HG03558 (cell line): ENCODE results near the gene PLEKHG4B.

Source experiments
- ATAC-seq: cut with Tn5 transposase; IDR thresholded peaks from one replicate; pipeline ENCODE4 v1.9.1; 2021; ENCODE audit warnings: moderate number of reproducible peaks; ENCODE audit not compliant: unreplicated experiment; ENCODE audit errors: extremely low read depth

Gene PLEKHG4B

DNA sequence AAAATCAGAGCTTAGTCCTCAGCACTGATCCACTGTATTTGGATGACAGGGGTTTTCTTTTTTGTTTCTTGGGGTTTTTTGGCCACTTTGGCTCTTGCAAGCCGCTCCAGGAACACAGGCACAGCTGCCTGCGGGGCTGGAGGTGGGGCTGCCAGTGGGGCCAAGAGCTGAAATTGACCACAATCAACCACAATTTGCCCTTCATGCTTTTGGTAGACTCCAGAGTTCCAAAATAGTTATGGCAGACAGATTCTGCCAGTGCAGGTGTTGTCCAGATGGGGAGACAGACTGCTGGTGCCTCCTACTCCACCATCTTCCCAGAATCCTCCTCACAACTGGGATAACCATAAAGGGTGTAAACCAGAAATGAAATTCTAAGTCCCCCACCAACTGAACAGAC lies 36.5 kb downstream of the PLEKHG4B start:
- no peak for ATAC-seq

DNA sequence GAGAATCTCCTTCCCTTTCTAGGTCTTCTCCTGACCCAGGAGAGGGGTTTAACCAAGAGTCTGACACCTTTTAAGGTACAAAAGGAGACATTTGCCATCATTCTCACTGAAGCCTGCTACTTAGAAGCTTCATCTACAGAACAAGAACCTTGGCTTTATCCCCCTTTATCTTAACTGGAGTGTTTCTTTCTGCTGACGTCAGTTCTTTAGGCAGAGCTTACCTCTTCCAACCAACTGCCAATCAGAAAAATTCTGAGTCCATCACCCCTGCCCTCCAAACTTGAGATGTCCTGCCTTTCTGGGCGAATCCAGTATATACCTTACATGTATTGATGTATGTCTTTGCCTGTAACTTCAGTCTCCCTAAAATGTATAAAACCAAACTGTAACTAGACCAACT lies 37.2 kb downstream of the PLEKHG4B start:
- no peak for ATAC-seq

DNA sequence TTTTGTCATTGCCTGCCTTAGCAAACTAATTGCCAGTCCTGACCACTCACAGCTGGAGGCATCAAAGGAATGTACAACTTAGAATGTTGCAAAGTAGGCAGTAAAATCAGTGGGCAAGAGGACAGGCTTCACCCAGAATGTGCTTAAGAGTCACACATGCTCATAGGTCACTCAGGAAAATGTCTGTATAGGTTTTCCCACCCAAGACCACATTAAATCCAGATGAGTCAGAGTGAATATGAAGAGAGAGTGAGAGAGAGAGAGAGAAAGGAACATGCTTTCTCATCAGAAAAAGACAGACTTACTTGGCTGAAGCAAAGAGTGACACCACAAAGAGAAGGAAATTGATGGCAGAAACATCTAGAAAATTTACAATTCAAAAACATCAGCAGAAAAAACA lies 37.9 kb downstream of the PLEKHG4B start:
- no peak for ATAC-seq

DNA sequence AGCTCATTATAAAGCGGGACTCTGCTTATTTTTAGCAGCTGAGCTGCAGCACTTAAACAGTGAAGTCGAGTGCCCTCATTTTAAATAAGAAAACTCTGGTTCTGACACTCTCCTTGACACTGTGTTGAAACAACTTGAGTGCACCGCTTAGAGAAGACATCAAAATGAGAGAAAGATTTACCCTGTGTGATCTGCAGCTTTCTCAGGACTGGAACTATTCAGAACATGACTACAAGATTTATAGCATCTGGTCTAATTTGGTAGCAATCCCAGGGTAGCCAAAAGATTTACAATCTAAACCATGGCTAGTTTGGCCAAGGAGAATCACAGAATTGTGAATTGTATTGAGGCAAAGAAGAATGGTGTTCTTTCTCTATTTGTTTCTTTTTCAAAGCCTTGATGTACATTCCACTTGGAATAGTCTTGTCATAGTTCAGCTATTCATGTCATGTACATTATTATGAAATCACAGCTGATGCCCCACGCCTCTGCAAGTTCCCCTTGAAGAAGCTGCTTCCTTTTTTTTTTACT lies 38.7 kb downstream of the PLEKHG4B start:
- ATAC-seq = no peak

DNA sequence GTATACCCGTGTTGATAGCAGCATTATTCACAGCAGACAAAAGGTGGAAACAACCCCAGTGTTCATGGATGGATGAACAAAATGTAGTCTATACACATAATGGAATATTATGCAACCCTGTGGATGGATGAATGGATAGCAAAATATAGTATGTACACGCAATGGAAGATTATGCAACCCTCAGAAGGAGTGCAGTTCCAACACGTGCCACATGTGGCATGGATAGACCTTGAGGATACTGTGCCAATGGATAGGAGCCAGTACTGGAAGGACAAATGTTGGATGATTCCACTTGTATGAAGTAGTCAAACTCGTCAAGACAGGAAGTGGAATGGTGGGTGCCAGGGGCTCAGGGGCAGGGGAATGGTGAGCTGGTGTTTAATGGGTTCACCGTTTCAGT lies 44.9 kb downstream of the PLEKHG4B start:
- ATAC-seq = no peak

DNA sequence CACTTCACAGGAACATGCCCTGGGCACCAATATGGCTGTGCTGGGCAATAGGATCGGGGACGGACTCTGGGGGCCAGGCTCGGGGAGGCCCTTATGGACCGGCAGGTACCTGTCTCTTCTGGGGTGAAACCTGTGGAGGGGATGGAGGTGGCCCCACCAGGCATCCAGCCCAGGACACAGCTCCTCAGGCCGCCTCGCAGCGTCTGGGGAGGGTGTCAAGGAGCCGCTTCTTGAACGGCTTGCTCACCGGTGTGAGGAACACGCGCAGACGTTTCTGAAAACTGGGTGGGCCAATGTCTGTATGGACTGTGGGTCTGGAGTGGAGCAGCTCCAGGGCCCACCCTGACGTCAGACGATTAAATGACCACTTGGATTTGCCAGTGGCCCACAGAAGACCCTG lies 45.8 kb downstream of the PLEKHG4B start:
- ATAC-seq = no peak

DNA sequence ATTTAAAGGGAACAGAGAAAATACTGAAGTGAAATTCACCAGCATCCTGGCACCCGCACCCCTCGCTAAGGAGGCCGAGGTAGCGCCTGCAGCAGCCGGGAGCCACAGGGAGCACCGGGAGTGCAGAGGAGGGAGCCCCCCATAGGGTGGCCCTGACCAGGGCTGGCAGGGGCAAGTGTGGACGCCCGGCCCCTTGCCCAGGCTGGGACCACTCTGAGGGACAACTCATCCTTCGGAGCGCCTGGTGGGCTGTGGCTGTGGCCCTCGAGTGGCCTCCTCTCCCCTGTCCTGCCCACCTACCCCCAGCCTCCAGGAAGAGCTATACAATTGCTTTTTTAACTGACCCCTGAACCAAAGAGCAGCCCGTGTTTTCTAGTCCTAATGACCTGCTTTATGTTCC lies 47.0 kb downstream of the PLEKHG4B start:
- ATAC-seq = no peak

DNA sequence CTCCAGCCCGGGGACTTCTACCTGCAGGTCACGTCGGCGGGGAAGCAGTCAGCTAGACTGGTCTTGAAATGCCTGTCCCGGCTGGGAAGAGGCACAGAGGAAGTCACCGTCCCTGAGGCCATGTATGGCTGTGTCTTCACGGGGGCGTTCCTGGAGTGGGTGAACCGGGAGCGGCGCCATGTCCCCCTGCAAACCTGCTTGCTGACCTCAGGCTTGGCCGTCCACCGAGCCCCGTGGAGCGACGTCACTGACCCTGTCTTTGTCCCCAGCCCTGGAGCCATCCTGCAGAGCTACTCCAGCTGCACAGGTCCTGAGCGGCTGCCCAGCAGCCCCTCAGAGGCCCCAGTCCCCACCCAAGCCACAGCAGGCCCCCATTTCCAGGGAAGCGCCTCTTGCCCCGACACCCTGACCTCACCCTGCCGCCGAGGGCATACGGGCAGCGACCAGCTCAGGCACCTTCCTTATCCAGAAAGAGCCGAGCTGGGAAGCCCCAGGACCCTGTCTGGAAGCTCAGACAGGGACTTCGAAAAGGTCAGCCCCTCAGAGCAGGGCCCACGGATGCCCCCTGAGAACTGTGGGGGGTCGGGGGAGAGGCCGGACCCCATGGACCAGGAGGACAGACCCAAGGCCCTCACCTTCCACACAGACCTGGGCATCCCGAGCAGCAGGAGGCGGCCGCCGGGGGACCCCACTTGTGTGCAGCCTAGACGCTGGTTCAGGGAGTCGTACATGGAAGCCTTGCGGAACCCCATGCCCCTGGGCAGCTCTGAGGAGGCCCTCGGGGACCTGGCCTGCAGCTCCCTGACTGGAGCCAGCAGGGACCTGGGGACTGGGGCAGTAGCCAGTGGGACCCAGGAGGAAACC lies 47.8 kb downstream of the PLEKHG4B start:
- ATAC-seq = no peak

DNA sequence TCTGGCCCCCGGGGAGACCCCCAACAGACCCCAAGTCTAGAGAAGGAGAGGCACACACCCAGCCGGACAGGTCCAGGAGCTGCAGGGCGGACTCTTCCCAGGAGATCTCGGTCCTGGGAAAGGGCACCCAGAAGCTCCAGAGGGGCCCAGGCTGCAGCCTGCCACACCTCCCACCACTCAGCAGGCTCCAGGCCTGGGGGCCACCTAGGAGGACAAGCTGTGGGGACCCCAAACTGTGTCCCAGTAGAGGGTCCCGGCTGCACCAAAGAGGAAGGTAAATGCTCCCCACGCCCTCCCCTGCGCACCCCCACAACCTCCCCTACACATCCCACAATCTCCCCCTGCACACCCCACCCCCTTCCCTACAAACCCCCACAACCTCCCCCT lies 48.5 kb downstream of the PLEKHG4B start:
- ATAC-seq = no peak

DNA sequence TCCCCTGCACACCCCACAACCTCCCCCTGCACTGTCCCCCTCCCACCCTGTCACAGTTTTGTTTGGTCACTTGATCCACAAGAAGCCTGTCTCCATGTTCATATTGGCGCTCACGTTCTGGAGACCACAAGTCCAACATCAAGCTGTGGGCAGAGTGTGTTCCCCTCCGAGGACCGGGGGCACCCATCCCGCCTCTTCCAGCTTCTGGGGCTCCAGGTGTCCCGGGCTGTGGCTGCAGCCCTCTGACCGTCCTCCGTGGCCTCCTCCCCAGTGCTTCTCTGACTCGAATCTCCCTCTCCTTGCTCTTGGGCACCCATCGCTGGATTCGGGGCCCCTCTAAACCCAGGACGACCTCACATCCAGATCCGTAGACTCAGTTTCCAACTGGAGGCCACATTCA lies 49.2 kb downstream of the PLEKHG4B start:
- ATAC-seq = no peak

DNA sequence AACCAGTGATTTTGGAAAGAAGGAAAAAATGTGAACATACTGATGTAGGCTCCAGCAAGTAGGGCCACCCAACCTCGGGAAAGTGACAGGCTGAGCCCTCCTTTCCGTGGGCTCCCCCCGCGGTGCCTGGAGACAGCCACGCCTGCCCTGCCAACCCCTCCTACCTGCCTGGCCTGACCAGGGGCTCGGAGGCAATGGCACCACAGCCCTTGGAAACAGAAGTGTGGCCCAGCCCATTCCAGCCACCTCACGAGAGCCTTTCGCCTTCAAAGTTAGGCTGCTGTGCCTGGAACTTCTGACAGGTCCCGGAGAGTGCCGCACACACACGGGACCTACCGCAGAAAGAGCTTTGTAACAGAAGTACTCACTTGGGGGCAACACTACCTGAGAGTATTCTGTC lies 49.8 kb downstream of the PLEKHG4B start:
- ATAC-seq = no peak

DNA sequence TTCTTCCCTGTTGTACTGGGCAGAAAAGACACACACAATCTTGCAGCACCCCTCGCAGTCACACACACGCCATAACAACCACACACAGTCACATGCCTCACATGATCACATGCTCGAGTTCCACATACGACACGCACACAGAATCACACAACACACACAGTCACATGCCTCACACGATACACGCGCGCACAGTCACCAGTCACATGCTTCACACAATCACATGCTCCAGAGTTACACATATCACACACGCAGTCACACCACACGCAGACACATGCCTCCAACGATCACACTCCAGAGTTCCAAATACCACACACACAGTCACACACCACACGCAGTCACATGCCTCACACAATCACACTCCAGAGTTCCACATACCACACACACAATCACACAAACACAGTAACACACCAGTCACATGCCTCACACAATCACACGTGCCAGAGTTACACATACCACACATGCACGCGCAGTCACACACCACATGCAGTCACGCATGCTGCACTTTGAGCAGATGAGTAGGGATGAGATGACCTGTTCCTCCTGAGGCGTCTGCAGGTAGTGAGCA lies 50.4 kb downstream of the PLEKHG4B start:
- ATAC-seq = no peak

DNA sequence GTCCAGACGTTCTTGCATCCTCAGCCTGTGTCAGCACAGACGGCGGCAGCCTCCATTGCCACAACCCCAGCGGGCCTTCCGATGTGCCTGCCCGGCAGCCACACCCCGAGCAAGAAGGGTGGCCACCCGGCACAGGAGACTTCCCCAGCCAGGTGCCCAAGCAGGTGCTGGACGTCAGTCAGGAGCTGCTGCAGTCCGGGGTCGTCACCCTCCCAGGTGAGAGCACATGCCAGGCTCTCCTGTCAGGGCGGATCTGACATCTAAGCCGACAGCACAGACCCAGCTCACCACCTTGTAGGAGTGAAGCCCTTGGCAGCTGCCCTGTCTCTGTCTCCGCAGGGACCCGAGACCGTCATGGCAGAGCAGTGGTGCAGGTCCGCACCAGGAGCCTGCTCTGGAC lies 51.1 kb downstream of the PLEKHG4B start:
- ATAC-seq = no peak

DNA sequence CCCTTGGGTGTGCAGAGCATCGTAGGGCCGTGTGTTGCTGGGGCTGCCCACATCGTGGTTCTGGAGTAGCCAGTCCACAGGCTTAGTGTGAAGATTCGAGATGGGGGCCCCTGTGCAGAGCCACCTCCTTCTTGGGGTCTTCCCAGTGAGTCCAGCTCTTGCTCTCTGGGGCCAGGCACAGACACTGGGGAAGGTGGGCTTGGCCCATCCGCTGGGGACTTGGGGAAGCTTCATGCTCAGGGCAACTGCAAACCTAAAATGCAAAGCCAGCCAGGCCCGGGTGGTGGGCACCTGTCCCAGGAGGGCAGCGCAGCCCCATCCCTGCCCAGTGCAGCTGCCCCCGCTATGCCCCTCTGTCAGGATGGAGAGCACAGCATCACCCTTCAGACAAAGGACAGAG lies 53.0 kb downstream of the PLEKHG4B start:
- no peak for ATAC-seq

DNA sequence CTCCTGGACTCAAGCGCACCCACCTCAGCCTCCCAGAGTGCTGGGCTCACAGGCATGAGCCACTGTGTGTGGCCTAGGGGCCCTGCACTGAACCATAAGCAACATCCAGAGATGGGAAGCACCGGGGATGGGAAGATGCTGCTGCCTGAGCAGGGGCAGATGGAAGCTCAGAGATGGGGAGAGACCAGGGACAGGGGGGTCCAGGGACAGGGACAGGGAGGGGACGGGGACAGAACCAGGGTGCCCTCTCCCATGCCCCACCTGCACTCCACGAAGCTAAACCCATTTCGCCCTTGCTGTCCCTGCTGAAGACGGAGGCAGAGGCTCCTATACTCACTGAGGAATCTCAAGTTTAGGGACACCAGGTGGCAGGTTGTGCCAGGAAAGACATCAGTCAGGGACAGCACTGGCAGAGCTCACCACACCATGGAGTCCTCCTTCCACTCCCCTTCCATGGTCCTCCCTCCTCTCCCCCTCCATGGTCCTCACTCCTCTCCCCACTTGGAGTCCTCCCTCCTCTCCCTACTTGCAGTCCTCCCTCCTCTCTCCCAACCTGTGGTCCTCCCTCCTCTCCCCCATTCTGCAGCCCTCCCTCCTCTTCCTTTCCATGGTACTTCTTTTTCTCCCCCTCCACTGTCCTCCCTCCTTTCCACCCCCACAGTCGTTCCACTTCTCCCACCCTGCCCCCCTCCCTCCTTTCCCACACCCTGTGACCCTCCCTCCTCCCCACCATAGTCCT lies 53.8 kb downstream of the PLEKHG4B start:
- ATAC-seq = no peak

DNA sequence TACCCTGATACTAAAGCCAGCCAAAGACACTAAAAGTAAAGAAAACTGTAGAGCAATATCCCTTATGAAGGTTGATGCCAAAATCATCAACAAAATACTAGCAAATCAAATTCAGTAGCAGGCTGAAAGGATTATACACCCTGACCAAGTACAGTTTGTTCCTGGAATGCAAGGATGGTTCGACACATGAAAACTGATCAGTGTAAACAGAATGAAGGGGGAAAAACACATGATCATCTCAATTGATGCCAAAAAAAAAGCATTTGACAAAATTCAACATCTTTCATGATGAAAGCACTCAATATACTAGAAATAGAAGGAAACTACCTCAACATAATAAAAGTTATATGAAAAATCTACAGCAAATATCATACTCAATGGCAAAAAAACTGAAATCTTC lies 55.8 kb downstream of the PLEKHG4B start:
- no peak for ATAC-seq

DNA sequence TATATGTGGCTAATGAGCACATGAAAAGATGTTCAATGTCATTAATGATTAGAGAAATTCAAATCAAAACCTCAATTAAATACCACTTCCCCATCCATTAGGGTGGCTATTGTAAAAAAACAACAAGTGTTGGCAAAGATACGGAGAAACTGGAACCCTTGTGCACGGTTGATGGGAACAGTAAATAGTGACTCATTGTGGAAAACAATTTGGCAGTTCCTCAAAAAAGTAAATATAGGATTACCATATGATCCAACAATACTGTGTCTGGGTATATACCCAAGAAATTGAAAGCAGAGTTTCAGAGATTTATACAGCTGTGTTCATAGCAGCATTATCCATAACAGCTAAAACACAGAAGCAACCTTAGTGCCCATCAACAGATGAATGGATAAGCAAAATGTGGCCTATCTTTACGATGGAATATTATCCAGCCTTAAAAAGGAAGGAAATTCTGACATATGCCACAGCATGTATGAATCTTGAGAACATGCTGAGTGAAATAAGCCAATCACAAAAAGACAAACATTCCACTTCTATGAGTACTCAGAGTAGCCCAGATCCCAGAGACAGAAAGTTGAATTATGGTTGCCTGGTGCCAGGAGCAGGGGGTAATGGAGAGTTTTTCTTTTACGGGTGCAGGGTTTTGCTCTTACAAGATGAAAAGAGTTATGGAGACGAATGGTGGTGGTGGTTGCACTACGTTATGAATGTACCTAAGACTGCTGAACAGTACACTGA lies 57.9 kb downstream of the PLEKHG4B start:
- ATAC-seq = no peak

DNA sequence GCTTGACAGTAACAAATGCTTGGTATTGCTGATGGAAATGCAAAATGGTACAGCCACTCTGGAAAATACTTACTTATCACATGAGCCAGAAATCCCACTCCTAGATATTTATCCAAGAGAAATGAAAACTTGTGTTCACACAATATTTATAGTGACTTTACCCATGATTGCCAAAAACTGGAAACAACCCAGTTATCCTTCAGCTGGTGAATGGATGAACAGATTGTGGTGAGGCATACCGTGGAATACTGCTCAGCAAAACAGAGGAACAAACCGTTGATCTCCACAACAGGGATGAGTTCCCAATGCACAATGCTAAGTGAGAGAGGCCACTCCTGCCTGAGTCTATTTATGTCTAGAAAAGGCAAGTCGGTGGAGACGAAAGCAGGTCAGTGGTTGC lies 58.8 kb downstream of the PLEKHG4B start:
- no peak for ATAC-seq

DNA sequence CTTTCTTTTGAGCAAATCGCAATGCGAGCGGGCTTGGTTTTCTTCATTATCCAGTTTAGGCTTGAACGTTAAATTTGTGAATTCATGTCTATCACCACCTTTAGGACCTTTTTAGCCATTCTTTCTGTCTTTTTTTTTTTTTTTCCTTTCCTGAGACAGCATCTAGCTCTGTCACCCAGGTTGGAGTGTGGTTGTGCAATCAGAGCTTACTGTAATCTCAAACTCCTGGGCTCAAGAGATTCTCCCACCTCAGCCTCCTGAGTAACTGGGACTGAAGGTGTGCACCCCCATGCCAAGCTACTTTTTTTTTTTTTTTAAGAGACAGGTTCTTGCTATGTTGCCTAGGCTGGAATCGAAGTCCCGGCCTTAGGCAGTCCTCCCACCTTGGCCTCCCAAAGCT lies 60.1 kb downstream of the PLEKHG4B start:
- no peak for ATAC-seq

DNA sequence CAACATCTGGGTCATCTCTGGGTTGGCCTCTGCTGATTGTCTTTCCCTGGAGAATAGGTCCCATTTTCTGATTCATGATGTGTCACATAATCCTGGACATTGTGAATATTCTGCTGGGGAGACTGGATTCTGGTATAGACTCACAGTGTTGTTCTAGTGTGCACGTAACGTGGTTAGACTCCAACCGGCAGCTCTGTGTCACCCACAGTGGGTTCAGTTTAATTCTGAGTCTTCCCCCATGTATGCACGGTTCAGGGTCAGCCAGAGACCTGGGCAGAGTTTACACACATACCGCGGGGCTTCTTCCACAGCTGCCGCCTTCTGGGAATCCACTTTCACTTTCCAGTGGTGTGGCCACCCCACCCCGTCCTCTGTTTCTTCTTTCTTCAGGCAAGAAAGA lies 61.3 kb downstream of the PLEKHG4B start:
- ATAC-seq = no peak

DNA sequence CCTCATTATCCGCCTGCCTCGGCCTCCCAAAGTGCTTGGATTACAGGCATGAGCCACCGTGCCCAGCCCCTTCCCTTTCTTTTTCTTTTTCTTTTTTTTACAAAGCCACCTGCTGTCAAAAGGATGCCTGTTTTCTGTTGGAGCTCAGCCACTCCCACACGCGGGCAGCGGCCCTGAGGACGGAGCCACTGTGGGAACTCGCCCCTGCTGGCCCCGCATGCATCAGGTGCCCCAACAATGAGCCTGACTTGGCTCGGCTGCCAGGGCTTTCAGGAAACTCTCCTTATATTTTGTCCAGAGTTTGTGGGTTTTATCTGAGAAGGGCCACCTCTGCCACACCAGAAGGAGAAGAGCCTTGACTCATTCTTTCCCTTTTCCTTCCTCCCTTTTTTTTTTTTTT lies 62.3 kb downstream of the PLEKHG4B start:
- no peak for ATAC-seq
